SK-N-SH (cell line): ENCODE measurements around the gene FMNL2. TPM values are rescaled to one million over a fixed set of nuclear protein-coding genes. Genes with fewer than 3 reads are reported as not detected.

ENCODE experiments used
- CTCF ChIA-PET: fragments of 300-600, 350-600 bp; formaldehyde crosslinking; extraction: SDS; loops from one replicate; lab custom pipeline; 2021; lab: Yijun Ruan, JAX
- POLR2A ChIA-PET: fragments of 350-600 bp; sonication (Branson Sonifier 250); formaldehyde crosslinking; extraction: SDS; loops from one replicate; lab custom pipeline; 2020; ENCODE audit warnings: antibody characterized with exemption, inconsistent platforms; lab: Yijun Ruan, JAX
- DNase-seq: peaks from one replicate; pipeline ENCODE4 v3.0.0; 2012
- H2AFZ ChIP-seq: fragments of 200-600 bp; sonication (generic); 2 replicates; pipeline ENCODE4 v1.8.1; 2016; ENCODE audit warnings: antibody characterized with exemption, mild to moderate bottlenecking, low read depth
- H3F3A ChIP-seq: fragments of 200-600 bp; sonication (generic); replicated peaks from 2 replicates; pipeline ENCODE3; 2016; ENCODE audit warnings: antibody characterized with exemption, mild to moderate bottlenecking; ENCODE audit not compliant: insufficient read depth
- H3K27ac ChIP-seq, 2 experiments: fragments of 200-500 bp in 1 of 2; fragments of 200-600 bp in 1 of 2; sonication (Bioruptor generic) in 1 of 2; sonication (generic), shearing (Covaris generic) in 1 of 2; 2 replicates each; pipeline versions ENCODE4 v1.5.1 to v1.6.1; 2014 to 2016; ENCODE audit warnings: low read depth in 2 of 2, inconsistent platforms in 1 of 2, low read length in 1 of 2, mild to moderate bottlenecking in 1 of 2, mixed read lengths in 1 of 2
- H3K27me3 ChIP-seq: fragments of 200-600 bp; sonication (generic), shearing (Covaris generic); 2 replicates; pipeline ENCODE4 v1.6.1; 2016; ENCODE audit warnings: mixed run types; ENCODE audit not compliant: insufficient read depth
- H3K36me3 ChIP-seq, 2 experiments: fragments of 200-500 bp in 1 of 2; fragments of 200-600 bp in 1 of 2; sonication (Bioruptor generic) in 1 of 2; sonication (generic) in 1 of 2; replicated peaks in 1 of 2; 2 replicates each; pipeline versions ENCODE3 to v1.5.1; 2014 to 2016; ENCODE audit warnings: low read length in 1 of 2, mild to moderate bottlenecking in 1 of 2; ENCODE audit not compliant: insufficient read depth in 2 of 2, control insufficient read depth in 1 of 2
- H3K4me1 ChIP-seq, 2 experiments: fragments of 200-500 bp in 1 of 2; fragments of 200-600 bp in 1 of 2; sonication (Bioruptor generic) in 1 of 2; sonication (generic), shearing (Covaris generic) in 1 of 2; 2 replicates each; pipeline versions ENCODE4 v1.5.1 to v1.6.1; 2014 to 2016; ENCODE audit warnings: low read depth in 1 of 2, low read length in 1 of 2, mixed run types in 1 of 2; ENCODE audit not compliant: insufficient read depth in 2 of 2, control insufficient read depth in 1 of 2
- H3K4me2 ChIP-seq: fragments of 200-600 bp; sonication (generic), shearing (Covaris generic); 2 replicates; pipeline ENCODE4 v1.6.1; 2017; ENCODE audit warnings: mixed run types
- H3K4me3 ChIP-seq, 2 experiments: fragments of 200-500 bp in 1 of 2; fragments of 200-600 bp in 1 of 2; sonication (Bioruptor generic) in 1 of 2; sonication (generic), shearing (Covaris generic) in 1 of 2; 2 replicates each; pipeline versions ENCODE4 v1.5.1 to v1.8.1; 2014 to 2016; ENCODE audit warnings: low read depth in 2 of 2, inconsistent platforms in 1 of 2, low read length in 1 of 2, mild to moderate bottlenecking in 1 of 2, mixed read lengths in 1 of 2, moderate library complexity in 1 of 2
- H3K79me2 ChIP-seq: fragments of 200-600 bp; sonication (generic); 2 replicates; pipeline ENCODE4 v1.8.1; 2017; ENCODE audit warnings: mild to moderate bottlenecking; ENCODE audit not compliant: insufficient read depth
- H3K9ac ChIP-seq: fragments of 200-600 bp; sonication (generic); 2 replicates; pipeline ENCODE4 v1.6.1; 2017; ENCODE audit warnings: mixed run types
- H3K9me2 ChIP-seq: fragments of 200-600 bp; sonication (generic); 2 replicates; pipeline ENCODE4 v1.6.1; 2017; ENCODE audit warnings: mixed run types
- H3K9me3 ChIP-seq: fragments of 200-600 bp; sonication (generic); 2 replicates; pipeline ENCODE4 v1.6.1; 2017; ENCODE audit warnings: mixed run types, mild to moderate bottlenecking, moderate library complexity
- H4K20me1 ChIP-seq: fragments of 200-600 bp; sonication (generic); 2 replicates; pipeline ENCODE4 v1.6.1; 2017; ENCODE audit warnings: mild to moderate bottlenecking, mixed run types; ENCODE audit not compliant: insufficient read depth
- CHD2 ChIP-seq: fragments of 150-350 bp; IDR thresholded peaks from 2 replicates; pipeline ENCODE4 v1.6.1; 2018; ENCODE audit warnings: low read length; ENCODE audit not compliant: partially characterized antibody
- CTCF ChIP-seq: fragments of 200-600 bp; sonication (generic); IDR thresholded peaks from 2 replicates; pipeline ENCODE4 v1.6.1; 2017; ENCODE audit warnings: antibody characterized with exemption, mild to moderate bottlenecking, moderate library complexity
- EP300 ChIP-seq, 2 experiments: IDR thresholded peaks; 2 replicates each; pipeline versions ENCODE4 v1.4.0 to v1.6.1; 2012; ENCODE audit warnings: borderline replicate concordance in 1 of 2, low read depth in 1 of 2, low read length in 1 of 2
- EZH2phosphoT487 ChIP-seq: fragments of 200-600 bp; sonication (generic); IDR thresholded peaks from 2 replicates; pipeline ENCODE4 v1.6.1; 2017; ENCODE audit warnings: low read depth, mixed run types, mild to moderate bottlenecking, antibody characterized with exemption, moderate library complexity, borderline replicate concordance
- FOSL2 ChIP-seq: IDR thresholded peaks from 2 replicates; pipeline ENCODE4 v1.4.0; 2012; ENCODE audit warnings: low read depth, mild to moderate bottlenecking, moderate library complexity, borderline replicate concordance
- FOXM1 ChIP-seq: IDR thresholded peaks from 2 replicates; pipeline ENCODE4 v1.4.0; 2012; ENCODE audit warnings: low read depth, mild to moderate bottlenecking
- IRF3 ChIP-seq: fragments of 150-350 bp; IDR thresholded peaks from 2 replicates; pipeline ENCODE4 v1.6.1; 2016; ENCODE audit warnings: mild to moderate bottlenecking, low read depth, low read length
- MEF2A ChIP-seq: IDR thresholded peaks from 2 replicates; pipeline ENCODE4 v1.4.0; 2012; ENCODE audit warnings: low read depth, borderline replicate concordance
- MXI1 ChIP-seq: IDR thresholded peaks from 2 replicates; pipeline ENCODE4 v1.6.1; 2012; ENCODE audit warnings: mild to moderate bottlenecking, low read depth, low read length, improper control_type of control experiment
- NFIC ChIP-seq: IDR thresholded peaks from 2 replicates; pipeline ENCODE4 v1.4.0; 2012; ENCODE audit warnings: borderline replicate concordance
- NRF1 ChIP-seq: IDR thresholded peaks from 2 replicates; pipeline ENCODE4 v1.6.1; 2012; ENCODE audit warnings: low read depth, mild to moderate bottlenecking, low read length
- PBX3 ChIP-seq: IDR thresholded peaks from 2 replicates; pipeline ENCODE4; 2012
- POLR2AphosphoS5 ChIP-seq: IDR thresholded peaks from 2 replicates; pipeline ENCODE4 v1.6.1; 2012; ENCODE audit warnings: low read depth, low read length
- RFX5 ChIP-seq: IDR thresholded peaks from 2 replicates; pipeline ENCODE4 v1.6.1; 2012; ENCODE audit warnings: mild to moderate bottlenecking, improper control_type of control experiment, low read length
- RXRA ChIP-seq: IDR thresholded peaks from 2 replicates; pipeline ENCODE4 v1.4.0; 2012; ENCODE audit warnings: low read depth, mild to moderate bottlenecking, borderline replicate concordance
- SIN3A ChIP-seq: IDR thresholded peaks from 2 replicates; pipeline ENCODE4 v1.6.1; 2012; ENCODE audit warnings: low read depth, mild to moderate bottlenecking, low read length, moderate library complexity, borderline replicate concordance
- SMC3 ChIP-seq: IDR thresholded peaks from 2 replicates; pipeline ENCODE4 v1.6.1; 2012; ENCODE audit warnings: low read depth, low read length, improper control_type of control experiment
- TAF1 ChIP-seq: IDR thresholded peaks from 2 replicates; pipeline ENCODE4 v1.6.1; 2012; ENCODE audit warnings: low read depth, mild to moderate bottlenecking, low read length, moderate library complexity, borderline replicate concordance
- TCF12 ChIP-seq: IDR thresholded peaks from 2 replicates; pipeline ENCODE4 v1.4.0; 2012
- YY1 ChIP-seq: IDR thresholded peaks from 2 replicates; pipeline ENCODE4 v1.4.0; 2012; ENCODE audit warnings: low read depth, mild to moderate bottlenecking
- ZBTB33 ChIP-seq: IDR thresholded peaks from 2 replicates; pipeline ENCODE4 v1.4.0; 2012; ENCODE audit warnings: low read depth, borderline replicate concordance
- WGBS: methylation state at CpG from one replicate; pipeline ENCODE4 v1.1.6; 2017; ENCODE audit warnings: low lambda C conversion rate; 5-methylcytosine and 5-hydroxymethylcytosine counted together
- polyA plus RNA-seq, 3 experiments: library from polyadenylated mRNA; depleted of rRNA; stranded (reverse); fragments of >200 nt; gene quantifications; 2 replicates each; pipeline ENCODE4 v1.2.3, GENCODE V29; 2012

FMNL2 gene
- polyA plus RNA-seq, 1 of the 3 experiments (the other 2 are of a cell fraction): 14.5 TPM

GRCh38 chr2:152396763-152397162 lies 61.8 kb downstream of the FMNL2 start:
- H3K4me1 ChIP-seq: peaks cover 2 to 23% of the 10 kb centered on the region in 2 experiments; a peak in 3 of 4 replicates
- no peaks in the 10 kb centered on the region for H3K9me2 ChIP-seq
- peaks cover 6% of the 10 kb centered on the region; the same call in 1 of the 2 replicates for H4K20me1 ChIP-seq
- no peak overlapping the region for H3K9ac ChIP-seq
- H3K27ac ChIP-seq: no peak overlapping the region
- no peak overlapping the region for H3K4me2 ChIP-seq
- H3K27me3 ChIP-seq: no peaks in the 10 kb centered on the region
- H3K36me3 ChIP-seq: no peaks in the 10 kb centered on the region
- CTCF ChIA-PET: no interaction called here
- no peaks in the 10 kb centered on the region for H3K9me3 ChIP-seq
- no peak for DNase-seq
- TF ChIP-seq TCF12 (no peak), CHD2 (no peak), MEF2A (no peak), CTCF (no peak), YY1 (no peak), RFX5 (no peak), MXI1 (no peak), SIN3A (no peak), FOSL2 (no peak)
- no peak overlapping the region for H2AFZ ChIP-seq
- H3F3A ChIP-seq: peaks cover 7% of the 10 kb centered on the region
- H3K79me2 ChIP-seq: peaks cover 36% of the 10 kb centered on the region
- H3K4me3 ChIP-seq: no peak overlapping the region
- POLR2A ChIA-PET: no interaction called here
- 88% methylated on average over 2 of the region's 2 CpGs for WGBS

- H3K79me2 ChIP-seq: peaks cover 45% of the 10 kb centered on the region
- H3K4me1 ChIP-seq: peaks cover 11 to 30% of the 10 kb centered on the region in 2 experiments; a peak in 3 of 4 replicates
- WGBS: 89% methylated on average over 4 of the region's 4 CpGs
- no peak for DNase-seq
- CTCF ChIA-PET: no interaction called here
- no peaks in the 10 kb centered on the region for H3K36me3 ChIP-seq
- H3K27ac ChIP-seq: no peak overlapping the region
- H3K27me3 ChIP-seq: no peaks in the 10 kb centered on the region
- H3K9me2 ChIP-seq: no peaks in the 10 kb centered on the region
- H3K9me3 ChIP-seq: no peaks in the 10 kb centered on the region
- POLR2A ChIA-PET: no interaction called here
- H3K4me3 ChIP-seq: no peak overlapping the region
- H2AFZ ChIP-seq: no peak overlapping the region
- H4K20me1 ChIP-seq: 0 out of 2 replicates have a peak, but pooled peaks cover 6% of the 10 kb centered on the region
- H3K4me2 ChIP-seq: no peak overlapping the region
- no peak overlapping the region for H3K9ac ChIP-seq
- H3F3A ChIP-seq: peaks cover 7% of the 10 kb centered on the region
- TF ChIP-seq EZH2phosphoT487: no peak
- TF ChIP-seq SIN3A: no peak
- TF ChIP-seq TCF12: no peak
- no peak for TF ChIP-seq ZBTB33
- TF ChIP-seq NRF1: no peak
- no peak for TF ChIP-seq FOXM1
- no peak for TF ChIP-seq NFIC
- no peak for TF ChIP-seq TAF1
- no peak for TF ChIP-seq IRF3
- no peak for TF ChIP-seq CHD2
- no peak for TF ChIP-seq POLR2AphosphoS5
- TF ChIP-seq RXRA: no peak
- TF ChIP-seq EP300 (IDR thresholded peaks at IDR 0.05; ENCODE audit: borderline replicate concordance in 1 of 2, low read depth in 1 of 2, low read length in 1 of 2): no peak
- TF ChIP-seq RFX5: no peak
- no peak for TF ChIP-seq SMC3
- TF ChIP-seq PBX3: no peak
Measured at GRCh38 chr2:152399003-152399402, 64.0 kb downstream of the FMNL2 start.
